Lower leg skin (tissue), 4 donors: Measurements from ENCODE around the gene CD164. TPM values are rescaled to one million over a fixed set of nuclear protein-coding genes. Genes with fewer than 3 reads are reported as not detected.

Experiments used
- DNase-seq, 2 donors: peaks; one replicate each; pipeline ENCODE4 v3.0.0-alpha.2; 2019; ENCODE audit warnings: low spot score in 2 of 2
- H3K4me3 ChIP-seq: fragments of 200-600 bp; sonication (generic); 2 replicates; pipeline ENCODE4 v1.5.1; 2017; ENCODE audit warnings: mild to moderate bottlenecking, low read depth; ENCODE audit not compliant: poor library complexity, severe bottlenecking
- CTCF ChIP-seq, 3 donors: fragments of 450-650 bp; IDR thresholded peaks; one replicate each; pipeline ENCODE4 v1.5.1; 2016; ENCODE audit warnings: antibody characterized with exemption in 3 of 3, mild to moderate bottlenecking in 3 of 3, moderate library complexity in 2 of 3
- POLR2A ChIP-seq, 2 donors: fragments of 450-650 bp; IDR thresholded peaks; one replicate each; pipeline ENCODE4 v1.6.1; 2016 to 2017; ENCODE audit warnings: antibody characterized with exemption in 2 of 2, mild to moderate bottlenecking in 1 of 2, moderate library complexity in 1 of 2
- WGBS, 2 donors: methylation state at CpG; one replicate each; pipeline ENCODE4 v1.1.5; 2018; 5-methylcytosine and 5-hydroxymethylcytosine counted together
- intact Hi-C: fragments of 100-400 bp; cut with DNase I; formaldehyde crosslinking; loops from one replicate; pipeline ENCODE4 v1.15.0; 2023; ENCODE audit warnings: low total_unique reads
- total RNA-seq, 4 donors: library from RNA; depleted of rRNA; stranded (reverse); fragments of >200 nt; gene quantifications; one replicate each; pipeline ENCODE4 v1.1.0, GENCODE V29; 2016

Gene CD164
- total RNA-seq, 4 donors from 2014 or later, result 136 to 179 (median 147) TPM

GRCh38 chr6:109328629-109329028, 53.6 kb downstream of the CD164 start:
- no peak overlapping the region for H3K4me3 ChIP-seq
- no peak for DNase-seq
- 69 to 79% methylated on average over 4 of the region's 4 CpGs for WGBS, 2 donors
- intact Hi-C loops, result no loop called here
- no peak for TF ChIP-seq POLR2A (IDR thresholded peaks at IDR 0.05)
- TF ChIP-seq CTCF (IDR thresholded peaks at IDR 0.05), result no peak

- intact Hi-C loops, result no loop called here
- DNase-seq, result no peak
- no peak overlapping the region for H3K4me3 ChIP-seq
- TF ChIP-seq CTCF (IDR thresholded peaks at IDR 0.05) (no peak), POLR2A (IDR thresholded peaks at IDR 0.05) (no peak)
- 95 to 97% methylated on average over 1 of the region's 1 CpG for WGBS, 2 donors
Observed at GRCh38 chr6:109327959-109328358, 54.3 kb downstream of the CD164 start.

- intact Hi-C loops, result no loop called here
- no peak for TF ChIP-seq CTCF (IDR thresholded peaks at IDR 0.05)
- 77 to 81% methylated on average over 4 of the region's 4 CpGs for WGBS, 2 donors
- H3K4me3 ChIP-seq, result no peak overlapping the region
- DNase-seq, result no peak
Observed at GRCh38 chr6:109327491-109327890, 54.8 kb downstream of the CD164 start.

- H3K4me3 ChIP-seq, result no peak overlapping the region
- no peak for DNase-seq
- intact Hi-C loops, result no loop called here
- WGBS, 2 donors, result 85 to 87% methylated on average over 7 of the region's 7 CpGs
- no peak for TF ChIP-seq CTCF (IDR thresholded peaks at IDR 0.05)
- no peak for TF ChIP-seq POLR2A (IDR thresholded peaks at IDR 0.05)
Observed at GRCh38 chr6:109326351-109326750, 55.9 kb downstream of the CD164 start.

- no peak for TF ChIP-seq CTCF (IDR thresholded peaks at IDR 0.05)
- H3K4me3 ChIP-seq, result no peak overlapping the region
- intact Hi-C loops, result no loop called here
- no peak for DNase-seq
- WGBS, 2 donors, result 64 to 70% methylated on average over 8 of the region's 8 CpGs
Observed at GRCh38 chr6:109325400-109325801, 56.9 kb downstream of the CD164 start.

- TF ChIP-seq CTCF (IDR thresholded peaks at IDR 0.05), result no peak
- TF ChIP-seq POLR2A (IDR thresholded peaks at IDR 0.05), result no peak
- intact Hi-C loops, result no loop called here
- DNase-seq, result no peak
- no peak overlapping the region for H3K4me3 ChIP-seq
- 35 to 49% methylated on average over 5 of the region's 5 CpGs for WGBS, 2 donors
Observed at GRCh38 chr6:109323241-109323640, 59.0 kb downstream of the CD164 start.
